Immature natural killer cell (primary cell): ENCODE results near the gene CDK15. TPM values are rescaled to one million over a fixed set of nuclear protein-coding genes. Genes with fewer than 3 reads are reported as not detected.

Source experiments
- DNase-seq, 3 donors: peaks; one replicate each; pipeline ENCODE4 v3.0.0; 2022; ENCODE audit warnings: mixed read lengths in 1 of 3
- H3K27ac Mint-ChIP-seq, 6 donors: one replicate each; pipeline ENCODE4 v1.8.0; 2020; ENCODE audit warnings: mixed read lengths in 6 of 6, mild to moderate bottlenecking in 5 of 6, inconsistent platforms in 4 of 6, moderate library complexity in 3 of 6
- H3K27me3 Mint-ChIP-seq, 3 donors: one replicate each; pipeline ENCODE4 v1.8.0; 2020 to 2021; ENCODE audit warnings: low read depth in 3 of 3, mild to moderate bottlenecking in 3 of 3, mixed read lengths in 3 of 3, moderate library complexity in 3 of 3, inconsistent platforms in 1 of 3
- H3K36me3 Mint-ChIP-seq, 3 donors: one replicate each; pipeline ENCODE4 v1.8.0; 2020; ENCODE audit warnings: mixed read lengths in 3 of 3, inconsistent platforms in 2 of 3, mild to moderate bottlenecking in 2 of 3
- H3K4me1 Mint-ChIP-seq, 2 donors: one replicate each; pipeline ENCODE4 v1.8.0; 2020; ENCODE audit warnings: inconsistent platforms in 2 of 2, mild to moderate bottlenecking in 2 of 2, mixed read lengths in 2 of 2, moderate library complexity in 1 of 2
- H3K4me3 Mint-ChIP-seq, 5 donors: one replicate each; pipeline ENCODE4 v1.8.0; 2020; ENCODE audit warnings: mild to moderate bottlenecking in 5 of 5, mixed read lengths in 5 of 5, inconsistent platforms in 3 of 5, moderate library complexity in 3 of 5
- H3K9me3 Mint-ChIP-seq, 6 donors: one replicate each; pipeline ENCODE4 v1.8.0; 2020; ENCODE audit warnings: mild to moderate bottlenecking in 6 of 6, mixed read lengths in 6 of 6, inconsistent platforms in 4 of 6, moderate library complexity in 3 of 6
- polyA plus RNA-seq, 3 donors: library from polyadenylated mRNA; unstranded; fragments of 300-500 nt; fragmentation: Illumina TruSeq; gene quantifications; one replicate each; pipeline ENCODE4 v1.2.3, GENCODE V29; 2021

The CDK15 gene
- polyA plus RNA-seq, 3 donors from 2014 or later, result not detected

- Mint-ChIP-seq H3K4me1 (peaks cover 3 to 11% of the 10 kb centered on the region in 2 donors), H3K9me3 (peaks cover 0 to 3% (median 0%) of the 10 kb centered on the region in 6 donors), H3K4me3 (no peak overlapping the region), H3K36me3 (no peaks in the 10 kb centered on the region), H3K27me3 (peaks cover 11 to 16% (median 15%) of the 10 kb centered on the region in 3 donors), H3K27ac (no peak overlapping the region)
- DNase-seq, result no peak
Observed at GRCh38 chr2:201880579-201880978, 74.2 kb downstream of the CDK15 start.

- DNase-seq, result no peak
- H3K4me3 Mint-ChIP-seq, result no peak overlapping the region
Observed at GRCh38 chr2:201880993-201881611, 74.8 kb downstream of the CDK15 start.

GRCh38 chr2:201881741-201882140, 75.4 kb downstream of the CDK15 start:
- Mint-ChIP-seq H3K4me1 (peaks cover 3 to 11% of the 10 kb centered on the region in 2 donors), H3K36me3 (no peaks in the 10 kb centered on the region), H3K9me3 (peaks cover 0 to 3% (median 0%) of the 10 kb centered on the region in 6 donors), H3K4me3 (no peak overlapping the region), H3K27ac (no peak overlapping the region), H3K27me3 (peaks cover 11 to 18% (median 15%) of the 10 kb centered on the region in 3 donors)
- DNase-seq, result no peak

More at GRCh38 chr2:201880993-201881611, 74.8 kb downstream of the CDK15 start:
- H3K27me3 Mint-ChIP-seq, result peaks cover 11 to 18% (median 15%) of the 10 kb centered on the region in 3 donors
- peaks cover 3 to 11% of the 10 kb centered on the region in 2 donors for H3K4me1 Mint-ChIP-seq
- H3K36me3 Mint-ChIP-seq, result no peaks in the 10 kb centered on the region
- peaks cover 0 to 3% (median 0%) of the 10 kb centered on the region in 6 donors for H3K9me3 Mint-ChIP-seq
- H3K27ac Mint-ChIP-seq, result no peak overlapping the region

- H3K4me1 Mint-ChIP-seq, result peaks cover 3 to 11% of the 10 kb centered on the region in 2 donors
- H3K4me3 Mint-ChIP-seq, result peak overlapping the region in 2 of 5 donors; percentile 7 to 38
- H3K36me3 Mint-ChIP-seq, result no peaks in the 10 kb centered on the region
- no peak overlapping the region for H3K27ac Mint-ChIP-seq
- peaks cover 0 to 3% (median 0%) of the 10 kb centered on the region in 6 donors for H3K9me3 Mint-ChIP-seq
- DNase-seq, result no peak
- peaks cover 11 to 21% (median 15%) of the 10 kb centered on the region in 3 donors for H3K27me3 Mint-ChIP-seq
Observed at GRCh38 chr2:201882353-201883090, 76.2 kb downstream of the CDK15 start.

- no peak overlapping the region for H3K4me3 Mint-ChIP-seq
- DNase-seq, result no peak
- H3K27me3 Mint-ChIP-seq, result peaks cover 12 to 24% (median 13%) of the 10 kb centered on the region in 3 donors
- peaks cover 3 to 11% of the 10 kb centered on the region in 2 donors for H3K4me1 Mint-ChIP-seq
- no peak overlapping the region for H3K27ac Mint-ChIP-seq
- H3K36me3 Mint-ChIP-seq, result no peaks in the 10 kb centered on the region
- H3K9me3 Mint-ChIP-seq, result peaks cover 0 to 3% (median 0%) of the 10 kb centered on the region in 6 donors
Observed at GRCh38 chr2:201883606-201884369, 77.5 kb downstream of the CDK15 start.

GRCh38 chr2:201886504-201886903, 80.2 kb downstream of the CDK15 start:
- Mint-ChIP-seq H3K4me1 (peaks cover 3 to 11% of the 10 kb centered on the region in 2 donors), H3K36me3 (no peaks in the 10 kb centered on the region), H3K27ac (no peak overlapping the region), H3K4me3 (no peak overlapping the region), H3K27me3 (peaks cover 7 to 22% (median 10%) of the 10 kb centered on the region in 3 donors), H3K9me3 (peaks cover 0 to 3% (median 0%) of the 10 kb centered on the region in 6 donors)
- no peak for DNase-seq

GRCh38 chr2:201887773-201888425, 81.6 kb downstream of the CDK15 start:
- H3K36me3 Mint-ChIP-seq, result no peaks in the 10 kb centered on the region
- H3K4me1 Mint-ChIP-seq, result no peaks in the 10 kb centered on the region
- H3K27me3 Mint-ChIP-seq, result peaks cover 5 to 19% (median 9%) of the 10 kb centered on the region in 3 donors
- no peak overlapping the region for H3K27ac Mint-ChIP-seq
- H3K4me3 Mint-ChIP-seq, result no peak overlapping the region
- no peak for DNase-seq
- peaks cover 0 to 3% (median 0%) of the 10 kb centered on the region in 6 donors for H3K9me3 Mint-ChIP-seq

GRCh38 chr2:201888426-201888800, 82.1 kb downstream of the CDK15 start:
- Mint-ChIP-seq H3K27me3 (peaks cover 5 to 19% (median 9%) of the 10 kb centered on the region in 3 donors), H3K4me1 (no peaks in the 10 kb centered on the region), H3K9me3 (peaks cover 0 to 3% (median 0%) of the 10 kb centered on the region in 6 donors), H3K36me3 (no peaks in the 10 kb centered on the region), H3K4me3 (no peak overlapping the region), H3K27ac (no peak overlapping the region)
- DNase-seq, result no peak

- no peak overlapping the region for H3K4me3 Mint-ChIP-seq
- no peaks in the 10 kb centered on the region for H3K9me3 Mint-ChIP-seq
- no peaks in the 10 kb centered on the region for H3K4me1 Mint-ChIP-seq
- DNase-seq, result no peak
- no peak overlapping the region for H3K27ac Mint-ChIP-seq
- peaks cover 3 to 19% (median 6%) of the 10 kb centered on the region in 3 donors for H3K27me3 Mint-ChIP-seq
- no peaks in the 10 kb centered on the region for H3K36me3 Mint-ChIP-seq
Observed at GRCh38 chr2:201890453-201890852, 84.1 kb downstream of the CDK15 start.

- no peak overlapping the region for H3K4me3 Mint-ChIP-seq
- no peaks in the 10 kb centered on the region for H3K36me3 Mint-ChIP-seq
- no peak for DNase-seq
- no peaks in the 10 kb centered on the region for H3K4me1 Mint-ChIP-seq
- peaks cover 3 to 16% (median 7%) of the 10 kb centered on the region in 3 donors for H3K27me3 Mint-ChIP-seq
- no peaks in the 10 kb centered on the region for H3K9me3 Mint-ChIP-seq
- no peak overlapping the region for H3K27ac Mint-ChIP-seq
Observed at GRCh38 chr2:201891676-201892075, 85.3 kb downstream of the CDK15 start.

- H3K27me3 Mint-ChIP-seq, result peaks cover 3 to 16% (median 7%) of the 10 kb centered on the region in 3 donors
- H3K4me3 Mint-ChIP-seq, result no peak overlapping the region
- H3K36me3 Mint-ChIP-seq, result no peaks in the 10 kb centered on the region
- no peak for DNase-seq
- peak overlapping the region in 1 of 6 donors; percentile 29 for H3K27ac Mint-ChIP-seq
- no peaks in the 10 kb centered on the region for H3K4me1 Mint-ChIP-seq
- no peaks in the 10 kb centered on the region for H3K9me3 Mint-ChIP-seq
Observed at GRCh38 chr2:201892516-201892915, 86.2 kb downstream of the CDK15 start.

- H3K36me3 Mint-ChIP-seq, result no peaks in the 10 kb centered on the region
- no peak overlapping the region for H3K27ac Mint-ChIP-seq
- peaks cover 0 to 11% (median 11%) of the 10 kb centered on the region in 3 donors for H3K27me3 Mint-ChIP-seq
- no peak for DNase-seq
- H3K4me3 Mint-ChIP-seq, result peak overlapping the region in 1 of 5 donors; percentile 17
- peaks cover 0 to 1% (median 0%) of the 10 kb centered on the region in 6 donors for H3K9me3 Mint-ChIP-seq
- peaks cover 4 to 7% of the 10 kb centered on the region in 2 donors for H3K4me1 Mint-ChIP-seq
Observed at GRCh38 chr2:201900362-201900761, 94.0 kb downstream of the CDK15 start.

- H3K27me3 Mint-ChIP-seq, result peaks cover 0 to 13% (median 11%) of the 10 kb centered on the region in 3 donors
- peak overlapping the region; percentile 14 to 72 (median 50) for H3K4me3 Mint-ChIP-seq
- no peaks in the 10 kb centered on the region for H3K36me3 Mint-ChIP-seq
- H3K27ac Mint-ChIP-seq, result no peak overlapping the region
- H3K4me1 Mint-ChIP-seq, result peaks cover 4 to 7% of the 10 kb centered on the region in 2 donors
- no peak for DNase-seq
- peaks cover 0 to 1% (median 0%) of the 10 kb centered on the region in 6 donors for H3K9me3 Mint-ChIP-seq
Observed at GRCh38 chr2:201901786-201902185, 95.4 kb downstream of the CDK15 start.
